NCI-H345 treated with DMSO at 0.1 percent for 48 hours (cell line): ENCODE measurements around the gene STAU1.
"Not testable (repeated sequence)": the region's sequence is repeated elsewhere in the genome, so short reads cannot be mapped to it uniquely, and the experiment has no call there.

ENCODE experiments used
- DNase-seq: peaks from one replicate; lab custom pipeline; 2025; ENCODE audit not compliant: unreplicated experiment; lab: John Stamatoyannopoulos, UW

STAU1 gene

GRCh38 chr20:49166534-49167449 is 21.3 kb downstream of the STAU1 start:
- DNase-seq: no peak

GRCh38 chr20:49165611-49166010 is 22.5 kb downstream of the STAU1 start:
- no peak for DNase-seq

- DNase-seq: no peak
Observed at GRCh38 chr20:49163696-49164095, 24.4 kb downstream of the STAU1 start.

GRCh38 chr20:49161428-49162152 is 26.5 kb downstream of the STAU1 start:
- DNase-seq: no peak

- DNase-seq: no peak
Observed at GRCh38 chr20:49160057-49160929, 27.8 kb downstream of the STAU1 start.

- no peak for DNase-seq
Observed at GRCh38 chr20:49157146-49157545, 31.0 kb downstream of the STAU1 start.

GRCh38 chr20:49156481-49156880 is 31.7 kb downstream of the STAU1 start:
- no peak for DNase-seq

GRCh38 chr20:49151436-49151835 is 36.7 kb downstream of the STAU1 start:
- DNase-seq: no peak

- DNase-seq: no peak
Observed at GRCh38 chr20:49149281-49150045, 38.7 kb downstream of the STAU1 start.

GRCh38 chr20:49148601-49149000 is 39.5 kb downstream of the STAU1 start:
- DNase-seq: no peak

GRCh38 chr20:49147296-49147695 is 40.8 kb downstream of the STAU1 start:
- DNase-seq: no peak

- no peak for DNase-seq
Observed at GRCh38 chr20:49146442-49147225, 41.5 kb downstream of the STAU1 start.

- no peak for DNase-seq
Observed at GRCh38 chr20:49140834-49141233, 47.3 kb downstream of the STAU1 start.

- DNase-seq: no peak
Observed at GRCh38 chr20:49140411-49140810, 47.7 kb downstream of the STAU1 start.

GRCh38 chr20:49138431-49138830 is 49.7 kb downstream of the STAU1 start:
- no peak for DNase-seq

GRCh38 chr20:49136817-49137571 is 51.1 kb downstream of the STAU1 start:
- DNase-seq: no peak

- not testable (repeated sequence) for DNase-seq
Observed at GRCh38 chr20:49134797-49135196, 53.3 kb downstream of the STAU1 start.

GRCh38 chr20:49133571-49133970 is 54.6 kb downstream of the STAU1 start:
- DNase-seq: no peak

- no peak for DNase-seq
Observed at GRCh38 chr20:49132995-49133478, 55.1 kb downstream of the STAU1 start.
